GM18873 (cell line): ENCODE measurements around the gene RNF34.

Experiments
- ATAC-seq: cut with Tn5 transposase; IDR thresholded peaks from one replicate; pipeline ENCODE4 v1.9.1; 2021; ENCODE audit warnings: mild to moderate bottlenecking, moderate library complexity, moderate number of reproducible peaks; ENCODE audit not compliant: unreplicated experiment, low FRiP score

The RNF34 gene

DNA sequence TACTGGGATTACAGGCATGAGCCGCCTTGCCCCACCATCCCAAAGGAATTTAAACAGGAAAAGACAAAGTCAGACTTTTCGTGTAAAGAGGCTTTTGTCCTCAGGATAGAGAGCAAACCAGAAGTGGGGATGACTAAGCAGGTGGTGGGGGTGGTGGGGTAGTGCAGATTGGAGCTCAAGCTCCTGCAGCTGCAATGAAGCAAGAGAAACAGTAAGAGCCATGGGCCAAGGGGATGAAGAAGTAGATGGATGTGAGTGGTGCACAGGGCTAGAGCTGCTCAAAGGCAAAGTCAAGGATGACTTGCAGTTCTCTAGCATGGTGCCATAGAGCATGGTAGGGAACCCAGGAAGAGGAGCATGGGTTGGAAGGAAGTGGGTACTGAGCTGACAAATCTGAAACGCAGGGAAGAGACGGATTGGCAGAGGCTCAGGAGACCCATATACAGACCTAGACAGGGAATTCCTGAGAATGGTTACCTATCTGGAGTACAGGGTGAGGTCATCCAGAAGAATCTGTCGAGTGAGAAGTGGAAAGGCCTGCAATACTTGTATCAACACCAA is 11.4 kb upstream of the RNF34 start:
- no peak for ATAC-seq

DNA sequence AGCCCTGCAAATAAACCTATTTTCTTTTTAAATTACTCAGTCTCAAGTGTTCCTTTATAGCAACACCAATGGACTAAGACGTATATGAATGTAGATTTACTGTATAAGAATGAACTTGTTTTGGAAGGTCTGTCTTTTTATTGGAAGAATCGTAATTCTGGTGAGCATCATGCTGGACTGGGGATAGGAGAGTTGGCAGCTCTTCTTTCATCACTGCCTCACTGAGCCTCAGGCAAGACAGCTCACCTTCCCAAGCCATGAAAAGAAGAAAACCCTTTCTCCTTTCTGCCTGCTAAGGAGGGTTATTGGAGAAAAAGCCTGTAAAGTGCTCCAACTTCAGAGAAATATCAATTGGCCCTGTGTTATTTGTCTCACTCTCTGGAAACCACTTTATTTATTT is 9.1 kb upstream of the RNF34 start:
- ATAC-seq = no peak

DNA sequence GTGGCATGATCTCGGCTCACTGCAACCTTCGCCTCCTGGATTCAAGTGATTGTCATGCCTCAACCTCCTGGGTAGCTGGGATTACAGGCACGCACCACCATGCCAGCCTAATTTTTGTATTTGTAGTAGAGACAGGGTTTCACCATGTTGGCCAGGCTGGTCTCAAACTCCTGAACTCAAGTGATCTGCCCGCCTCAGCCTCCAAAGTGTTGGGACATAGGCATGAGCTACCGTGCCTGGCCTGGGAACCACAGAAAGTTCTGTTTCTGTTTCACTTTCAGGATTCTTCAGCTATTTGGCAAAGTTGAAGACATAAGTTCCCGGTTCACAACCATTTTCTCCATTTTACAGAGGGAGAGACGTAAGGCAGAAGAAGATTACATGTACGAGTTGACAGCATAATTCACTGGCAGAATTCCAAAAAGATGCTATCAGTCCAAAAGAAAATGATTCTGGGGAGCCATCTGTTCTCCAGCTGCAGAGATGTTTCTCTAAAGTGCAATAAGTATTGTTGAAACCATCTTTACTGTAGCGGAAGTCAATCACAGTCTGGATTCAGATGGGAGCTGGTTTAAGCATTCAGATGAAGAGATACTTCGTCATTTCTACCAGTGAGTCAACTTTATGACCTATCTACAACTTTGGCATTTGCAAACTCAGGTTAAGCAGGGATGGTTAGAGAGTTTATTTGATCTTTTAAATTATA is 8.1 kb upstream of the RNF34 start:
- no peak for ATAC-seq

DNA sequence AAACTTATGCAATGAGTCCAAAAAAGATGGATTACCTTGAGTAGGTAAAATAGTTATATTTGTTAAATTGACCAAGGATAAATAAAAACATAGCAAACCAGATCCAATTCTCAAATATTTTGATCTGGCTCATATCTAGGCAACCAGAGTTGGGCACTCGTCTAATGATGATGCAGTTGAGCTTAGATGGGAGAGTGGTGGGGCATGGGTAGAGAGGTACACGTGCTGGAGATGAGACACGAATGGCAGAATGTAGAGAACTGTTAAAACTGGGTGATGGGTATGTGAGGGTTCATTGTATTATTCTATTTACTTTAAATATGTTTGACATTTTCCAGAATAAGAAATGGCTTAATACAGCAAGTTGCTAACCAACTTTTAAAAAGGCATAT is 7.6 kb upstream of the RNF34 start:
- ATAC-seq = no peak

DNA sequence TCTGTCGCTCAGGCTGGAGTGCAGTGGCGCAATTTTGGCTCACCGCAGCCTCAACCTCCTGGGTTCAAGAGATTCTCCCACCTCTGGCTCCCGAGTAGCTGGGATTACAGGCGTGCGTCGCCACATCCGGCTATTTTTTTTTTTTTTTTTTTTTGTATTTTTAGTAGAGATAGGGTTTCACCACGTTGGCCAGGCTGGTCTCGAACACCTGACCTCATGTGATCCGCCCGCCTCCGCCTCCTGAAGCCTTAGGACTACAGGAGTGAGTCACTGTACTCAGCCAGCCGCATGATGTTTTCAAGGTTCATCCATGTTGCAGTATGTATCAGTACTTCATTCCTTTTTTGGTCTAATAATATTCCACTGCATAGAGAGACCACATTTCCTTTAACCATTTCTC is 2.4 kb upstream of the RNF34 start:
- no peak for ATAC-seq

DNA sequence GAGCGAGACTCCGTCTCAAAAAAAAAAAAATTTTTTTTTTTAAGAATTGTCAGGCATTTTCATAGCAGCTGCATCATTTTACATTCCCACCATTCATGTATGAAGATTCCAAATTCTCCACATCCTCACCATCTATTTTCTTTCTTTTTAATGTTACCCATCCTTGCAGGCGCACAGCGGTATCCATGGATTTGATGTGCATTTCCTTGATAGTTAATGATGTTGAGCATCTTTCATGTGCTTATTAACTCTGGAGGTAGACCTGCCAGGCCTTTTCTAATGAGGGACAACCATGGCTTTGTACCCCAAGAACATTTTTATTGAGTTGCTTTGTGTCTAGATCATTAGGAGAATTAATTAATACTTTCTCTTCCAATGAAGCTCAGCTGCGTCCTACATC is 1.6 kb upstream of the RNF34 start:
- no peak for ATAC-seq

DNA sequence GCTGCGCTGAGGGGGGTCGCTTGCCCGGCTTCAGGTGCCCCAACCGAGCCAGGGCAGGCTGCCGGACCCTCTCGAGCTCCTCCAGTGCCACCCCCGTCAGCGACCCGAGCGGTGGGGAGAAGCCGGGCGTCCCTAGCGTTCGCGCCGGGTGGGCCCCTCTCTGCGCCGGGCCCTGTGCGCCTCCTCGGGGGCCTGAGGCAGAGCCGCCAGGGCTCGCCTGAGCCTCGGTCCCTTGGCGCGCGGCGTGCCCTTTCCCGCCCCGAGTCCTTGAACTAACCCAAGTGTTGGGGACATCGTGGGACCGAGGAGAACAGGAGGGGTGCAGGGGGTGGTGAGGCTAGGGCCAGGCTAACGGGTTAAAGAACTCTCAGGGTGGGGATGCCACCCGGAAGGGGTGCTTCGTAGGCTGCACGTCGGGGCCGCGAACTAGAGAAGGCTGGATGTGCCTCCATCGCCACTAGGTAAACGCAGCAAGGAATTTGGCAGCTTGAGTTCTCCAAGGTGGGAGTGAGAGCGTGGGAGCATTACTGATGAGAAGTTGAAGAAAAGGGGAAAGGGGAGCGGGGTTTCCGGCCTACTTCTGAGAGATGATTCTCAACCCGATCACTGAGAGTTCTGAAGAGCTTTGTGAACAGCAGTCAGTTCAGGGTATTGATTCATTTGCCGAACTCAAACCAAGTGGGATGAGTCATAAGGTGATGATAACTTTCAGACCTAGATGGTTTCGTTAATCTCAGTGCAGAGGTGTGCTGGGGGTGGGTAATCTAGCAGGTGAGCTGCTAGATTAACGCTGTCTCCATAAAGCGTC is 618 bp downstream of the RNF34 start:
- ATAC-seq = peak; percentile 27

DNA sequence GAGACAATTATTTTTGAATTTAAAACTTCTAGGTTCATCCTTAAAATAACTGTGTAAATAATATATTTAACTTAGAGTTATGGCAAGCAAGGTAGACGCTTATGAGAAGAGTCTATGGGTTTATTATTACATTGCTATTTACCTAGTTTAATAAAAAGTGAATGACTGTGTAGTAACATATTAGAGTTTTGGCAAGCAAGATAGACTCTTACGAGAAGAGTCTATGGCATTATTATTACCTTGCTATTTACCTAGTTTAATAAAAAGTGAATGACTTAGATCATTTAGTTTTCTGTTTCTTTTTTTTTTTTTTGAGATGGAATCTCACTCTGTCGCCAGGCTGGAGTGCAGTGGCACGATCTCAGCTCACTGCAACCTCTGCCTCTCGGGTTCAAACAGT is 3.8 kb downstream of the RNF34 start:
- no peak for ATAC-seq

DNA sequence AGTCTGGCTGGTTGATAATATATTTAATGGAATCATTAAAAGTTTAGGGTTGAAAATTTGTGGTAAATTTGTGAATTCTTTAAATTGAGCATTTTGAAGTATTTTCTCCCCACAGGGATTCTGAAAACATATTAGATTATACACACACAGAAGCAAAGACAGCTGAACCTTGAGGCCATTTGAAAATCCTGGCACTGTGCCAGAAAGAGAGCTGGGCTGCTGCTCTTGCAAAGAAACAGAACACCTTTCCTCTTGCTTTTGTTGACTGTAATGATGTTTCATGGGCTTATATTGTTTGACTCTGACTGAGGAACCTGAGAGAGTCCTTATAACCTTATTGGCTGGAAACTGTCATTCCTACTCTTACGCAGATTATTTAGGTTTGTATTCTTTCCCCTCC is 4.8 kb downstream of the RNF34 start:
- no peak for ATAC-seq

DNA sequence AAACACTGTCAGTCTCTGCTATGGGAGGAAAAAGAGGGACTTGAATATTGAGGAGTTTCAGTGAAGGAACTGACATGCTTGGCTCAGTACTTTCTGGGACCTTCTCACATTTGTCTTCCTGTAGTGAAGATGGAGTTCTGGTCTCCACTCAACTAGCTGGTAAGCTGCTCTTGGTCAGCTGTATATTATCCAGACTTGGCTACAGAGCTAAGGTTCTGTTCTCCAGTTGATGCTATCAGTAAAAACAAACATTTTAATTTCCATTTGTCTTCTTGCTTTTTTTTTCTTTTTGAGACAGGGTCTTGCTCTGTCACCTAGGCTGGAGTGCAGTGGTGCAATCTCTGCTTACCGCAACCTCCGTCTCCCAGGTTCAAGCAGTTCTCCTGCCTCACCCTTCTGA is 5.3 kb downstream of the RNF34 start:
- ATAC-seq = no peak

DNA sequence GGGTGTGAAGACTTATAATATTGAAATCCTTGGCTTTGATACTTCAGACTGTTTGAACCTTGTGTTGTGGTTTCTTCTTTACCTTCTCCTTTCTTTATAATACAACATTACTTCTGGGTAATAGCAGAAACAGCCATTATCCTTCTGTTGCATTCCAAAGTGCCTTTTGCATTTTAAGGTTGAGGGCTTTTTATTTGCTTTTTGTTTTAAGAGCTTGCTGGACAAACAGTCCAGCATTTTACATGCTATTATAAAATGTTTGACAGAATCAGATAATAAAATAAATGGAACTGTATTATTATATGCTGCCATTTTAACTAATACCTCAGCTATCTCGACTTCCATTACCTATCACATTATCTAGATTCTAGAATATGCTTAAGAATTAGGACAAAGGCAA is 14.0 kb downstream of the RNF34 start:
- ATAC-seq = no peak

DNA sequence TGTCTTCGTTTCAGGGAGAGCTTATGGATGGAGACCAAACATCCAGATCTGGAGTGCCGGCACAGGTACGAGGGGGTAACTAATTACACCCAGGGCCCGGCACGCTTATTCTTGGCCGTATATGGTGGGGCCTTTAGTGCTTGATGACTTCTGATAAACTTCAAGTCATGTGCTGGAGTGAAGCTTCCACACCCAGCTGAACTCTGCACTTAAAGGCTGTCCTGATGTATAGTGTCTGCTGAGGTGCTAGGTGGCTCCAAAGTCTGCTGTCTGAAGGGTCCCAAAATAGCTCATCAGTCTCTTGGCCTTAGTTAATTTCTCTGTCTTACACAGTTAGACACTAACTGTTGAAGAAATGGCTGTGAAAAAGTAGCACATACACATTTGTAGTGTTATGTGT is 17.9 kb downstream of the RNF34 start:
- ATAC-seq = no peak

DNA sequence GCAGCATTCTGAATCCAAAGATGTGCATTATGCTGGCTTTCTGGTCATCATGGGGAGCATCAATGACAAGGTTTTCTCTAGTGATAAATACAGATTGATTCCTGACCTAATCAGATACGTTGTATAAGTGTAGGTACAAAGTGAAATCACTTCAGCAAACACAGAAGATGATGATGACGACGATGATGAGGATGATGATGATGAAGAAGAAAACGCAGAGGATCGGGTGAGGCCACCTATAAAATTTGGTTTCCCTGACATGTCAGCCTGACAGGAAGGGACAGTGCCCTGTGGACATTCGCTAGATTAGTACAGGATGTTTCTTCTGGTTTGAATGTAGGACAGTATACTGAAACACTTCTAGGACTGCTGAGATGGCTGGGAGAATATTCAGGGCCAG is 20.2 kb downstream of the RNF34 start:
- no peak for ATAC-seq

DNA sequence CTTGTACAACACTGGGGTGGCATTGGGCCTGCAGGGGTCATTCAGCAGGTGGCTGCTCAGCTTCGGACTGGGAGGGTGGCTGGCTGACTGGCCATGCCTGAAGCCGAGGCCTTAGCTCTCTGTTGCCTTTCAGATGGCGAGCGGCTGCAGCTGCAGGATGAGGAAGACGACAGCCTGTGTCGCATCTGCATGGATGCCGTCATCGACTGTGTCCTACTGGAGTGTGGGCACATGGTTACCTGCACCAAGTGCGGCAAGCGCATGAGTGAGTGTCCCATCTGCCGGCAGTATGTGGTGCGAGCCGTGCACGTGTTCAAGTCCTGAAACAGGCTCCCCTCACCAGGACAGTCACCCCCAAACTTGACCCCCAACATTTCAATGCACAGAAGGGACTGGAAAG is 23.3 kb downstream of the RNF34 start:
- no peak for ATAC-seq

DNA sequence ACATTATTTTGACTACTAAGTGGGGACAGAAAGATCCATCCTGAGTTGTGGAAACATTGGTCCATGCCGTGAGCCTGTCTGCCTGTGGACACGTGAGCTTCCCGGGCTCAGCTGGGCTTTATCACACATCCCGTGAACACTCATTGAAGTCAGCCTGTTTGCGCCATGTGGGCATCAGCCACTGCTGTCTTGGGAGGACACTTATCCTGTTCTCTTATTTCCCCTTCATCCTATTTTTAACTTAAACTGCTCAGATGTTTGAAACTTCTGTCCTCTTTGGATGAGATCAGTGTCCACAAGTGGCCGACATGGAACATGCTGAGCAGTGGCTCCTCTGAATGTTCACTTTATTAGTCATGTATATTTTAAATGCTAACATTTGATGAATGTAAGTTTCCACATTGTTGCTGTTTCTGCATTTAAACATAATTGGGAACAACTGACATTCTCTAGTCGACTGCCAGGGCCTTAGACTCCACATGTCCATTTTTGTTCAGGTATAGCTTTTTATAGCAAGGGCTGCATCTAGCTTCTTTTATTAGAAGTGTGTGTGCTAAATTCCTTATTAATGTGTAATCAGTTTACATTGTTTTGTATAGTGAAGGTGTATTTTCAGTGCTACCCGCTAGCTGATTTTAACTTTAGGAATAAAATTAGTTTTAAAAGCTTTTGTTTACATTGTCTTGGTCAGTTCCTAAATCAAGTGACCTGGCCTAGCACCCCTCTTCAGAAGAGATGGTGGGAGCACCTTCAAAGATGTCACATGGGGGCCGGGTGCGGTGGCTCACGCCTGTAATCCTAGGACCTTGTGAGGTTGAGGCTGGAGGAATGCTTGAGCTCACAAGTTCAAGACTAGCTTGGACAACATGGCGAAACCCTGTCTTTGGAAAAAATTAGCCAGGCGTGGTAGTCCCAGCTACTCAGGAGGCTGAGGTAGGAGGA is 24.0 kb downstream of the RNF34 start:
- no peak for ATAC-seq

DNA sequence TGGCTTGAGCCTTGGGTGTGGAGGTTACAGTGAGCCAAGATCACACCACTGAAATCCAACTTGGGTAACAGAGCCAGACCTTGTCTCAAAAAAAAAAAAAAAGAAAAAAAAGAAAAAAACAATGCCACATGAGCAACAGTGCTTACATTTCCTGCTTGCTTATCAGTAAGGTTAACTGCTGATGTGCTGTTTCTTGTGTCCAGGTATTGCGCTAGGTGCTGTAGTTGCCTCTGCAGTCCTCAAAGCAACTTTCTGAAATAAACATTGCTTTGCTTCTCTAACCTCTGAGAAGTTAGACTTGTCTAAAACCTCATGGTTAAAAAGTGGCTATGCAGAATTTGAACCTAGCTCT is 24.7 kb downstream of the RNF34 start:
- no peak for ATAC-seq

DNA sequence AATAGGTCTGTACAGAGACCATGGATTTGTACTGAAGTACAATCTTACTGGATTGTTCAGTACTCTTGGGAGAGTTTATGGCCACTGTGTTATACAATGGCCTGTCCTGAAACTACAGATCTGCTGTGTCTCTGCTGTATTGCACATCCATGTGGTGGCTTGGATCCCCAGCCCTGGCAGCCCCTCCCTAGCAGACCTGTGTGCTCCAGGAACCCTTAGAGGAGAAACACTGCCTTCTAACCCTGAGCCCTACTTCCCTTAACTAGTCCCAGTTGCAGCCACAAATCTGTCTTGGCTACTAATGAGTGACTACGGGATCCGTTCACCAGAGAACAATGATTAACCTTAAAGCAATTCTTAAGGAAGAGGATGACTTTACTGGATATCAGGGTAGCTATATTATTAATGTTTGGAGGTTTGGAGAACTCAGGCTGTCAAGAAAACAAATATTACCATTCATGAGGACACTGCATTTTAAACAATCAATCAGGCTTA is 27.7 kb downstream of the RNF34 start:
- no peak for ATAC-seq

DNA sequence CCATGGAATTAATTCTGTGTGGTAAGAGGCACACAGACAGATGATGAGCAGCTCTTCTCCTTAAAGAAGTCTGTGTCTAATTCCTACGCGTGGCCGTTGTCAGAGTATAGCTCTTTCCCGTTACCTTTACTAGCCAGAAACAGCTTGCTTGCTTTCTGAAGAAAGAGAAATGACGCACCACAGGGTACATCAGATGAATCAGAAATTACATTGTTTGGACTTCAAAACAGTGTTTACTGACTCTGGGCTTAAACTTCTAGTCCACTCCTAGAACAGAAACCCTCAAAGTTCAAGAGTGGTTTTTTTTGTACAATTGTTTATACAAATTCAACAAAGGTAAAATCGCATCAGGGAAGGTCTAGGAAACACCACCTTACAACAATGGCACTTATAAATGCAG is 29.0 kb downstream of the RNF34 start:
- ATAC-seq = no peak

DNA sequence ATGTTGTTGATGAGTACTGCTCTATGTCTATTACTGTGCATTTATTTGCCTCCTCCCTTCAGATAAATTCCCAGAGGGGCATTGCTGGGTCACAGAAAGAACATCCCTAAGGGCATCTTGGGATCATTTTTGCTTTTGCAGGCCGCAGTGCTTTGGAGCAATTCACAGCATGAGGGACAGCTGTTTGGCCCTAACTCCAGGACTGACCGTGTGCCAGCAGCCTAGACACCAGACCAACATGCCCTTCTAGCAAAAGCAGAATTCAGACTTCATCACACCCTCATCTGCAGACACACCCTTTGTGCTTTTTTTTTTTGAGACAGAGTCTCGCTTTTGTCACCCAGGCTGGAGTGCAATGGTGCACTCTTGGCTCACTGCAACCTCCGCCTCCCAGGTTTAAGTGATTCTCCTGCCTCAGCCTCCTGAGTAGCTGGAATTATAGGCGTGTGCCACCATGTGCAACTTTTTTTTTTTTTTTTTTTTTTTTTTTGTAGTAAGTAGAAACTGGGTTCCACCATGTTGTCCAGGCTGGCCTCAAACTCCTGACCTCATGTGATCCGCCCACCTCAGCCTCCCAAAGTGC is 31.0 kb downstream of the RNF34 start:
- no peak for ATAC-seq

DNA sequence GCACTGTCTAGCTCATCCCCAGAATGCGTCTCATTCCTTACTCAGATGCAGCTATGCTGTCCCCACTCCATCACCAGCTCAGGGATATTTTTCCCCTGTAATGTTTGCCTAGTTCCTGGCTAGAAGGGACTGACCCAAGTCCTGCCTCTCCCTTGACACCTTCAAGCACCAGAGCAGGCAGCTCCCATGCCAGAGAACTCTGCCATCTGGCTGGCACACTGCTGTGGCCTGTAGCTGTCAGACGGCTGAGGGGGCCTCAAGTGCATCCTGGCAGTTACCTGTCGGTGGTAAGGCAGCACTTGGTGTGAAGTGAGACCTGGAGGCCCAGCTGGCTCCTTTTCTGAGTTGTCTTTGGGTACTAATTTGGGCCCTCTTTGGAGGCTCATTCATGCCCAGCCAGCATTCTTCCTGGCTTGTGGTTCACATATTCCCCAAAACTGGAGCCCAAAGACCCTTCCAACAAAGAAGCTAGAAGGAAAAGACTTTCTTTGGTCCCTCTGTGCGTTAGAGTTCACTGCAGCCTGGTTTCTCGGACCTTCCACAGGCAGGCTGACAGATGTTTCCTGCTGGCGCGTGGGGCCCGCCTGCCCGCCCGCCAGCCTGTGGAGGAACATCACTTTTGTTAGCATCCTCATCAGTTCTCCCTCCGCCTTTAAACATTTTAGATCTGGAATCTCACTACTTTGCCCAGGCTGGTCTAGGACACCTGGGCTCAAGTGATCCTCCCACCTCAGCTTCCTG is 33.0 kb downstream of the RNF34 start:
- no peak for ATAC-seq
